Neural cell (in vitro differentiated cells): ENCODE measurements around the gene ERBB4.

ENCODE experiments used
- EP300 ChIP-seq: fragments of 450-650 bp; conservative IDR thresholded peaks from 2 replicates; pipeline ENCODE4 v1.6.1; 2014; ENCODE audit warnings: antibody characterized with exemption, mild to moderate bottlenecking, moderate library complexity; ENCODE audit not compliant: poor library complexity, severe bottlenecking
- EZH2 ChIP-seq: fragments of 200-600, 300-800 bp; shearing (Covaris generic), sonication (generic); IDR thresholded peaks from 2 replicates; pipeline ENCODE4 v1.6.1; 2014; ENCODE audit warnings: antibody characterized with exemption, low read length, borderline replicate concordance, mild to moderate bottlenecking; ENCODE audit not compliant: insufficient read depth, poor library complexity, severe bottlenecking
- MXI1 ChIP-seq: fragments of 450-650 bp; conservative IDR thresholded peaks from 2 replicates; pipeline ENCODE4 v1.6.1; 2014; ENCODE audit warnings: antibody characterized with exemption, mild to moderate bottlenecking; ENCODE audit not compliant: poor library complexity, severe bottlenecking
- POLR2AphosphoS5 ChIP-seq: IDR thresholded peaks from 2 replicates; pipeline ENCODE4 v1.6.1; 2012
- RAD21 ChIP-seq: fragments of 450-650 bp; conservative IDR thresholded peaks from 2 replicates; pipeline ENCODE4 v1.6.1; 2014; ENCODE audit warnings: antibody characterized with exemption, mild to moderate bottlenecking, moderate library complexity
- TF ChIP-seq, protein P1 (sequence below): fragments of 450-650 bp; IDR thresholded peaks from 2 replicates; pipeline ENCODE4 v1.5.1; 2014; ENCODE audit warnings: antibody characterized with exemption, mild to moderate bottlenecking, moderate library complexity; ENCODE audit not compliant: poor library complexity, severe bottlenecking

GRCh38 chr2:211498551-211499205 is 1039.9 kb downstream of the ERBB4 start:
- TF ChIP-seq POLR2AphosphoS5 (no peak), EP300 (no peak), MXI1 (no peak), RAD21 (no peak), EZH2 (no peak)
- TF ChIP-seq, protein P1, sequence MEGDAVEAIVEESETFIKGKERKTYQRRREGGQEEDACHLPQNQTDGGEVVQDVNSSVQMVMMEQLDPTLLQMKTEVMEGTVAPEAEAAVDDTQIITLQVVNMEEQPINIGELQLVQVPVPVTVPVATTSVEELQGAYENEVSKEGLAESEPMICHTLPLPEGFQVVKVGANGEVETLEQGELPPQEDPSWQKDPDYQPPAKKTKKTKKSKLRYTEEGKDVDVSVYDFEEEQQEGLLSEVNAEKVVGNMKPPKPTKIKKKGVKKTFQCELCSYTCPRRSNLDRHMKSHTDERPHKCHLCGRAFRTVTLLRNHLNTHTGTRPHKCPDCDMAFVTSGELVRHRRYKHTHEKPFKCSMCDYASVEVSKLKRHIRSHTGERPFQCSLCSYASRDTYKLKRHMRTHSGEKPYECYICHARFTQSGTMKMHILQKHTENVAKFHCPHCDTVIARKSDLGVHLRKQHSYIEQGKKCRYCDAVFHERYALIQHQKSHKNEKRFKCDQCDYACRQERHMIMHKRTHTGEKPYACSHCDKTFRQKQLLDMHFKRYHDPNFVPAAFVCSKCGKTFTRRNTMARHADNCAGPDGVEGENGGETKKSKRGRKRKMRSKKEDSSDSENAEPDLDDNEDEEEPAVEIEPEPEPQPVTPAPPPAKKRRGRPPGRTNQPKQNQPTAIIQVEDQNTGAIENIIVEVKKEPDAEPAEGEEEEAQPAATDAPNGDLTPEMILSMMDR: no peak
